ENCODE results near the gene IL17RB.

GRCh38 chr3:53803816-53804695 is 42.3 kb upstream of the IL17RB start:
- TF ChIP-seq POLR2A (IDR thresholded peaks at IDR 0.05; ENCODE audit: low read length): no peak
- no peak for TF ChIP-seq GATA1 (IDR thresholded peaks at IDR 0.05; ENCODE audit: low read depth, low read length)
